Neuronal stem cell (in vitro differentiated cells): ENCODE measurements around the gene ACHE.
A peak's percentile ranks its signal among the peaks of the same experiment; 100 is the strongest.

Experiments
- DNase-seq: peaks from one replicate; pipeline ENCODE4 v3.0.0-alpha.2; 2013; ENCODE audit warnings: low spot score
- H2AFZ ChIP-seq: one replicate; pipeline ENCODE4 v1.6.1; 2013; ENCODE audit warnings: mild to moderate bottlenecking, low read length, inconsistent platforms
- H2AK5ac ChIP-seq: 2 replicates; pipeline ENCODE4 v1.6.1; 2013; ENCODE audit warnings: low read depth, mild to moderate bottlenecking, inconsistent platforms, low read length, moderate library complexity, mixed read lengths
- H2BK120ac ChIP-seq: 2 replicates; pipeline ENCODE4 v1.6.1; 2013; ENCODE audit warnings: low read depth, mild to moderate bottlenecking, inconsistent platforms, low read length, moderate library complexity, mixed read lengths
- H2BK12ac ChIP-seq: one replicate; pipeline ENCODE4 v1.6.1; 2013; ENCODE audit warnings: low read length, inconsistent platforms
- H2BK15ac ChIP-seq: 2 replicates; pipeline ENCODE4 v1.6.1; 2013; ENCODE audit warnings: mild to moderate bottlenecking, low read length, inconsistent platforms, mixed read lengths
- H2BK5ac ChIP-seq: one replicate; pipeline ENCODE4 v1.6.1; 2013; ENCODE audit warnings: inconsistent platforms, mild to moderate bottlenecking, low read length, moderate library complexity
- H3K14ac ChIP-seq: one replicate; pipeline ENCODE4 v1.6.1; 2013; ENCODE audit warnings: low read length, inconsistent platforms
- H3K18ac ChIP-seq: 2 replicates; pipeline ENCODE4 v1.6.1; 2013; ENCODE audit warnings: low read length, inconsistent platforms
- H3K23ac ChIP-seq: 2 replicates; pipeline ENCODE4 v1.6.1; 2013; ENCODE audit warnings: low read depth, mild to moderate bottlenecking, mixed read lengths, low read length, inconsistent platforms; ENCODE audit not compliant: poor library complexity
- H3K27ac ChIP-seq: replicated peaks from 3 replicates; pipeline ENCODE4 v1.5.1; 2013; ENCODE audit warnings: low read length, inconsistent platforms
- H3K27me3 ChIP-seq, 3 experiments: 2 replicates each; pipeline ENCODE4 v1.6.1; 2013; ENCODE audit warnings: low read length in 3 of 3, mild to moderate bottlenecking in 2 of 3, inconsistent platforms in 1 of 3, low read depth in 1 of 3, mixed read lengths in 1 of 3, moderate library complexity in 1 of 3; ENCODE audit not compliant: control insufficient read depth in 3 of 3, insufficient read depth in 3 of 3
- H3K36me3 ChIP-seq, 2 donors: replicated peaks in 1 of 2; 2 replicates each; pipeline ENCODE4 v1.6.1; 2013; ENCODE audit warnings: low read length in 2 of 2; ENCODE audit not compliant: control insufficient read depth in 2 of 2, insufficient read depth in 2 of 2
- H3K4ac ChIP-seq: 2 replicates; pipeline ENCODE4 v1.6.1; 2013; ENCODE audit warnings: inconsistent platforms, mild to moderate bottlenecking, low read length, moderate library complexity
- H3K4me1 ChIP-seq, 2 donors: 1 replicate in 1 of 2; 2 replicates in 1 of 2; pipeline ENCODE4 v1.6.1; 2013; ENCODE audit warnings: low read length in 2 of 2, low read depth in 1 of 2; ENCODE audit not compliant: control insufficient read depth in 2 of 2, insufficient read depth in 1 of 2
- H3K4me2 ChIP-seq: one replicate; pipeline ENCODE4 v1.6.1; 2013; ENCODE audit warnings: mild to moderate bottlenecking, low read length, inconsistent platforms; ENCODE audit not compliant: insufficient read depth, poor library complexity, severe bottlenecking
- H3K4me3 ChIP-seq, 2 donors: 2 replicates each; pipeline ENCODE4 v1.5.1; 2013; ENCODE audit warnings: low read length in 2 of 2, mild to moderate bottlenecking in 2 of 2, inconsistent platforms in 1 of 2, moderate library complexity in 1 of 2
- H3K79me1 ChIP-seq: one replicate; pipeline ENCODE4 v1.6.1; 2013; ENCODE audit warnings: low read depth, mild to moderate bottlenecking, inconsistent platforms, low read length, moderate library complexity
- H3K9ac ChIP-seq: one replicate; pipeline ENCODE4 v1.6.1; 2013; ENCODE audit warnings: mild to moderate bottlenecking, low read depth, low read length, inconsistent platforms; ENCODE audit not compliant: poor library complexity
- H3K9me3 ChIP-seq, 2 donors: replicated peaks in 1 of 2; 2 replicates each; pipeline versions ENCODE3 to v1.6.1; 2013; ENCODE audit warnings: low read length in 2 of 2, mild to moderate bottlenecking in 2 of 2, inconsistent platforms in 1 of 2, low read depth in 1 of 2, mixed read lengths in 1 of 2, moderate library complexity in 1 of 2; ENCODE audit not compliant: control insufficient read depth in 2 of 2, insufficient read depth in 1 of 2
- H4K8ac ChIP-seq: one replicate; pipeline ENCODE4 v1.6.1; 2013; ENCODE audit warnings: low read depth, mild to moderate bottlenecking, inconsistent platforms, low read length, moderate library complexity
- H4K91ac ChIP-seq: one replicate; pipeline ENCODE4 v1.6.1; 2013; ENCODE audit warnings: low read length, low read depth, mild to moderate bottlenecking, inconsistent platforms; ENCODE audit not compliant: poor library complexity
- WGBS, 2 donors: extraction: QIAGEN DNeasy Blood & Tissue Kit; methylation state at CpG; one replicate each; pipeline ENCODE4 v1.1.7; 2013; ENCODE audit warnings: missing lambda C conversion rate in 2 of 2, mixed read lengths in 1 of 2; ENCODE audit not compliant: insufficient read length in 2 of 2, insufficient replicate concordance in 1 of 2; ENCODE audit errors: extremely low coverage in 2 of 2; 5-methylcytosine and 5-hydroxymethylcytosine counted together

Gene ACHE

GRCh38 chr7:100893318-100893895, 2.3 kb downstream of the ACHE start:
- Histone ChIP-seq H2BK12ac (peak overlapping the region; percentile 46), H2BK5ac (no peak overlapping the region), H3K4me3 (no peak overlapping the region), H3K9me3 (no peaks in the 10 kb centered on the region), H4K8ac (no peak overlapping the region), H3K27me3 (peaks cover 15 to 26% (median 21%) of the 10 kb centered on the region in 3 experiments), H2BK120ac (no peak overlapping the region), H2BK15ac (peak overlapping the region; percentile 100), H3K9ac (peak overlapping the region; percentile 25), H3K14ac (no peak overlapping the region), H3K4me1 (peaks cover 31 to 33% of the 10 kb centered on the region in 2 donors), H3K36me3 (peaks cover 4 to 6% of the 10 kb centered on the region in 2 donors), H3K79me1 (no peaks in the 10 kb centered on the region), H2AK5ac (peak overlapping the region; percentile 89), H3K18ac (peak overlapping the region; percentile 87), H4K91ac (no peak overlapping the region), H3K27ac (no peak overlapping the region), H2AFZ (no peak overlapping the region), H3K4me2 (peak overlapping the region; percentile 14), H3K4ac (no peak overlapping the region), H3K23ac (peak overlapping the region; percentile 70)
- no peak for DNase-seq
- no CpG with 5 or more reads among the region's 32 CpGs for WGBS, 2 donors

- H3K79me1 ChIP-seq: no peaks in the 10 kb centered on the region
- peak overlapping the region; percentile 70 for H3K23ac ChIP-seq
- H4K91ac ChIP-seq: no peak overlapping the region
- H4K8ac ChIP-seq: no peak overlapping the region
- H2BK120ac ChIP-seq: peak overlapping the region; percentile 2
- no peaks in the 10 kb centered on the region for H3K9me3 ChIP-seq
- peak overlapping the region; percentile 68 for H3K18ac ChIP-seq
- H2BK5ac ChIP-seq: peak overlapping the region; percentile 0
- peaks cover 10 to 14% of the 10 kb centered on the region in 2 donors for H3K36me3 ChIP-seq
- no peak for DNase-seq
- H3K4me3 ChIP-seq: no peak overlapping the region
- H2BK15ac ChIP-seq: peak overlapping the region; percentile 100
- no CpG with 5 or more reads among the region's 44 CpGs for WGBS, 2 donors
- peak overlapping the region; percentile 25 for H3K9ac ChIP-seq
- peak overlapping the region; percentile 89 for H2AK5ac ChIP-seq
- H2BK12ac ChIP-seq: peak overlapping the region; percentile 59
- peaks cover 15 to 23% (median 15%) of the 10 kb centered on the region in 3 experiments for H3K27me3 ChIP-seq
- H3K14ac ChIP-seq: no peak overlapping the region
- H3K4me1 ChIP-seq: peaks cover 33% of the 10 kb centered on the region in 2 donors
- no peak overlapping the region for H3K27ac ChIP-seq
- H3K4ac ChIP-seq: no peak overlapping the region
- no peak overlapping the region for H3K4me2 ChIP-seq
- no peak overlapping the region for H2AFZ ChIP-seq
These were observed 3.0 kb downstream of the ACHE start for GRCh38 chr7:100892364-100893317.

- no peak overlapping the region for H3K23ac ChIP-seq
- no peak for DNase-seq
- peaks cover 33% of the 10 kb centered on the region in 2 donors for H3K4me1 ChIP-seq
- peak overlapping the region; percentile 59 for H2BK12ac ChIP-seq
- peak overlapping the region in 1 of 2 donors; percentile 57 for H3K4me3 ChIP-seq
- no peak overlapping the region for H3K27ac ChIP-seq
- no peak overlapping the region for H2AFZ ChIP-seq
- no CpG with 5 or more reads among the region's 8 CpGs for WGBS, 2 donors
- no peaks in the 10 kb centered on the region for H3K9me3 ChIP-seq
- H2BK15ac ChIP-seq: peak overlapping the region; percentile 66
- H3K18ac ChIP-seq: peak overlapping the region; percentile 68
- H2BK5ac ChIP-seq: peak overlapping the region; percentile 0
- no peak overlapping the region for H4K91ac ChIP-seq
- peaks cover 19 to 23% of the 10 kb centered on the region in 2 donors for H3K36me3 ChIP-seq
- H3K4ac ChIP-seq: no peak overlapping the region
- H3K14ac ChIP-seq: no peak overlapping the region
- peaks cover 4% of the 10 kb centered on the region for H3K79me1 ChIP-seq
- H3K9ac ChIP-seq: peak overlapping the region; percentile 17
- H4K8ac ChIP-seq: no peak overlapping the region
- peaks cover 9 to 17% (median 12%) of the 10 kb centered on the region in 3 experiments for H3K27me3 ChIP-seq
- H3K4me2 ChIP-seq: peak overlapping the region; percentile 99
- H2AK5ac ChIP-seq: peak overlapping the region; percentile 56
- peak overlapping the region; percentile 2 for H2BK120ac ChIP-seq
These were observed 4.0 kb downstream of the ACHE start for GRCh38 chr7:100891568-100892247.
